ENCODE measurements around the gene SLC38A2.

Gene SLC38A2

DNA sequence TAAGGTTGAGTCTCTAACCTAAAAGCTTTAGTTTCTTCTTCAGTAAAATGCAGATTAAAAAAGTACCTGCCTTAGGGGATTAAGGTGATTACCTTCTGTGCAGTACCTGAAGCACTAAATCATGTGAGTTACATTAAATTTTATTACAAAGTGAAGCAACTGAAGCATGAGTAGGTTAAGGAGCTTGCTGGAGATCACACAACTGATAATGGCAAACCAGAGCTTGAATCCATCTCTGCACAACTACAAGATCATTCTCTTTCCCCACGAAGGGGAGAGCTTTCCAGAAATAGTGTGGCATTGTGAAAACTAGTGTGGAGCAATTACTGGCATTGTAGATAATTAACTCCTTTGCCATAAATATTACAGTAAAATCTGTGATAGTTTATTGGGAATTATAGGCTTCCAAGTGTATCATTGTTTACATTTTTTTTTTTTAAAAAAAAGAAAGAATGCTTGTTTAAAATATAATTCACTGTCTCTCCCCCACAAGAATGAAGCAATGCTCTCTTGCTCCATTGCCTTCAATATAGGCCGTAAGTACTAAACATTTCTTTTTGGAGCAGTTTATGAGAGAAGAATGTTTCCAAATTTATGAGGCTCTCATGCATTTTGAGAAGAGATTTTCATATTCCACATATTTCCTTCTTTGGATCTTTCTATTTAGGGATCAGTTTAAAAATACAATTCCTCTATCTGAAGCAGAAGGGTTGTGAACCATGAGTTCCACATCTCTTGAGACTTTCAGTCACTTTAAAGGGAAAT is 20.5 kb downstream of the SLC38A2 start:
- H3K36me3 ChIP-seq (ENCODE audit: control insufficient read depth, low read length) = no peaks in the 10 kb centered on the region
- H3K9me2 ChIP-seq (replicated peaks; ENCODE audit: control insufficient read depth, low read length) = no peaks in the 10 kb centered on the region
- H3K4me3 ChIP-seq (ENCODE audit: low read length) = no peak overlapping the region
- peaks cover 13% of the 10 kb centered on the region; the same call in 1 of the 2 replicates for H3K27me3 ChIP-seq (ENCODE audit: control insufficient read depth, low read length)
- H3K27ac ChIP-seq (ENCODE audit: low read depth, low read length) = no peak overlapping the region
- no peaks in the 10 kb centered on the region for H3K4me1 ChIP-seq (ENCODE audit: control insufficient read depth, low read length)
- H3K4me2 ChIP-seq (ENCODE audit: low read length) = no peak overlapping the region
- no peaks in the 10 kb centered on the region for H4K20me1 ChIP-seq (ENCODE audit: control insufficient read depth, insufficient read depth, low read depth, low read length)
- no peaks in the 10 kb centered on the region for H3K9me3 ChIP-seq (ENCODE audit: control insufficient read depth, insufficient read depth, low read length)
- no peaks in the 10 kb centered on the region for H3K79me2 ChIP-seq (ENCODE audit: control insufficient read depth, low read length)
- TF ChIP-seq EZH2phosphoT487 (IDR thresholded peaks at IDR 0.05; ENCODE audit: borderline replicate concordance, low read length) = no peak
- TF ChIP-seq, protein P1, sequence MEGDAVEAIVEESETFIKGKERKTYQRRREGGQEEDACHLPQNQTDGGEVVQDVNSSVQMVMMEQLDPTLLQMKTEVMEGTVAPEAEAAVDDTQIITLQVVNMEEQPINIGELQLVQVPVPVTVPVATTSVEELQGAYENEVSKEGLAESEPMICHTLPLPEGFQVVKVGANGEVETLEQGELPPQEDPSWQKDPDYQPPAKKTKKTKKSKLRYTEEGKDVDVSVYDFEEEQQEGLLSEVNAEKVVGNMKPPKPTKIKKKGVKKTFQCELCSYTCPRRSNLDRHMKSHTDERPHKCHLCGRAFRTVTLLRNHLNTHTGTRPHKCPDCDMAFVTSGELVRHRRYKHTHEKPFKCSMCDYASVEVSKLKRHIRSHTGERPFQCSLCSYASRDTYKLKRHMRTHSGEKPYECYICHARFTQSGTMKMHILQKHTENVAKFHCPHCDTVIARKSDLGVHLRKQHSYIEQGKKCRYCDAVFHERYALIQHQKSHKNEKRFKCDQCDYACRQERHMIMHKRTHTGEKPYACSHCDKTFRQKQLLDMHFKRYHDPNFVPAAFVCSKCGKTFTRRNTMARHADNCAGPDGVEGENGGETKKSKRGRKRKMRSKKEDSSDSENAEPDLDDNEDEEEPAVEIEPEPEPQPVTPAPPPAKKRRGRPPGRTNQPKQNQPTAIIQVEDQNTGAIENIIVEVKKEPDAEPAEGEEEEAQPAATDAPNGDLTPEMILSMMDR (IDR thresholded peaks at IDR 0.05; ENCODE audit: low read depth, low read length, poor library complexity, severe bottlenecking) = no peak
- H3F3A ChIP-seq (ENCODE audit: control insufficient read depth, insufficient read depth) = peaks cover 2% of the 10 kb centered on the region; the same call in 1 of the 2 replicates

DNA sequence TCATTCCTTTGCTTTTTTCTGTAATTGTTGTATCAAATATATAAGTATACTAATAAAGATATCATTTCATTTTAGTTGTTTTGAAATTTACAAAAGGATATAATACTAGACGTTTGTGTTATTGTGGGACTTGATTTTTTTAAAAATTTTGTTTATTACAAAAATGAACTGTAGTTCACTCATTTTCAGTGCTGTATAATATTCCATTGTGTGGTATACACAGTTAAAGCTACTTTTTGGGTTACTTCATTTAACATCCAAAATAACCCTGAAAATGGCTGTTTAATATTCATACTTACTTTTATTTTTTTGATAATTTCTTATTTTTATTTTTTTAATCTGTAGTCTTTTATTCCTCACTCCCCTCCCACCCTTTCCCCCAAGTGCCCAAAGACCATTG is 21.4 kb downstream of the SLC38A2 start:
- Histone ChIP-seq H3K36me3 (ENCODE audit: control insufficient read depth, low read length) (no peaks in the 10 kb centered on the region), H4K20me1 (ENCODE audit: control insufficient read depth, insufficient read depth, low read depth, low read length) (no peaks in the 10 kb centered on the region), H3K9me2 (replicated peaks; ENCODE audit: control insufficient read depth, low read length) (no peaks in the 10 kb centered on the region)

DNA sequence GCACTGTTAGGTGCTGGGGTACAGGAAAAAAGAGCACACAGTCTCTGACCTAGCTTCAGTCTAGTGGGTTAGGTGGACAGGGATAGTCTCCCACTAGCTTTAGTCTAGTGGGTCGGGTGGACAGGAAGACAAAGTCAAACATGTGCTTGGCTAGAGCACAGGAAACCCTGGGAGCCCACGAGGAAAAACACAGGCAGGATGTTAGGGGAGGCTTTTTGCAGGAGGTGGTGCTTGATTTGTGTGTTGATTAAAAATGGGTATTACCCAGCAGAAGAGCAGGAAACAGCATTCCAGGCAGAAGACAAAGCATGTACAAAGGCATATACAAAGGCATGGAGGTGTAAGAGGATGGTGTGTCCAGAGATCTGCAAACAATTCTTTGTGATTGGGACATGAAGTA is 23.3 kb downstream of the SLC38A2 start:
- H3K79me2 ChIP-seq (ENCODE audit: control insufficient read depth, low read length) = no peaks in the 10 kb centered on the region
- peaks cover 13% of the 10 kb centered on the region; the same call in 1 of the 2 replicates for H3K27me3 ChIP-seq (ENCODE audit: control insufficient read depth, low read length)
- no peaks in the 10 kb centered on the region for H3K4me1 ChIP-seq (ENCODE audit: control insufficient read depth, low read length)
- H3K4me2 ChIP-seq (ENCODE audit: low read length) = no peak overlapping the region
- no peak overlapping the region for H3K4me3 ChIP-seq (ENCODE audit: low read length)
- H4K20me1 ChIP-seq (ENCODE audit: control insufficient read depth, insufficient read depth, low read depth, low read length) = no peaks in the 10 kb centered on the region
- no peaks in the 10 kb centered on the region for H3K9me2 ChIP-seq (replicated peaks; ENCODE audit: control insufficient read depth, low read length)
- TF ChIP-seq, protein P1 (IDR thresholded peaks at IDR 0.05; ENCODE audit: low read depth, low read length, poor library complexity, severe bottlenecking) = no peak
- TF ChIP-seq EZH2phosphoT487 (IDR thresholded peaks at IDR 0.05; ENCODE audit: borderline replicate concordance, low read length) = no peak
- no peaks in the 10 kb centered on the region for H3F3A ChIP-seq (ENCODE audit: control insufficient read depth, insufficient read depth)
- no peaks in the 10 kb centered on the region for H3K9me3 ChIP-seq (ENCODE audit: control insufficient read depth, insufficient read depth, low read length)
- H3K36me3 ChIP-seq (ENCODE audit: control insufficient read depth, low read length) = no peaks in the 10 kb centered on the region
- H3K27ac ChIP-seq (ENCODE audit: low read depth, low read length) = no peak overlapping the region

More for the DNA sequence above, 21.4 kb downstream of the SLC38A2 start:
- Histone ChIP-seq H3K4me3 (ENCODE audit: low read length) (no peak overlapping the region), H3K27ac (ENCODE audit: low read depth, low read length) (no peak overlapping the region), H3K27me3 (ENCODE audit: control insufficient read depth, low read length) (peaks cover 13% of the 10 kb centered on the region; the same call in 1 of the 2 replicates), H3K4me1 (ENCODE audit: control insufficient read depth, low read length) (no peaks in the 10 kb centered on the region), H3F3A (ENCODE audit: control insufficient read depth, insufficient read depth) (no peaks in the 10 kb centered on the region), H3K4me2 (ENCODE audit: low read length) (no peak overlapping the region), H3K79me2 (ENCODE audit: control insufficient read depth, low read length) (no peaks in the 10 kb centered on the region), H3K9me3 (ENCODE audit: control insufficient read depth, insufficient read depth, low read length) (no peaks in the 10 kb centered on the region)
- no peak for TF ChIP-seq EZH2phosphoT487 (IDR thresholded peaks at IDR 0.05; ENCODE audit: borderline replicate concordance, low read length)
- TF ChIP-seq, protein P1 (IDR thresholded peaks at IDR 0.05; ENCODE audit: low read depth, low read length, poor library complexity, severe bottlenecking) = no peak

Measured in DOHH2 (cell line).